Measurements from ENCODE around the gene PRORP. TPM values are rescaled to one million over a fixed set of nuclear protein-coding genes. Genes with fewer than 3 reads are reported as not detected.
A peak's percentile ranks its signal among the peaks of the same experiment; 100 is the strongest.

Gene PRORP
- total and polyA plus RNA-seq, 2 of the 8 experiments (the other 6 are each of a cell fraction or from before 2014, with no cell fraction given): 30.0 to 44.8 TPM

DNA sequence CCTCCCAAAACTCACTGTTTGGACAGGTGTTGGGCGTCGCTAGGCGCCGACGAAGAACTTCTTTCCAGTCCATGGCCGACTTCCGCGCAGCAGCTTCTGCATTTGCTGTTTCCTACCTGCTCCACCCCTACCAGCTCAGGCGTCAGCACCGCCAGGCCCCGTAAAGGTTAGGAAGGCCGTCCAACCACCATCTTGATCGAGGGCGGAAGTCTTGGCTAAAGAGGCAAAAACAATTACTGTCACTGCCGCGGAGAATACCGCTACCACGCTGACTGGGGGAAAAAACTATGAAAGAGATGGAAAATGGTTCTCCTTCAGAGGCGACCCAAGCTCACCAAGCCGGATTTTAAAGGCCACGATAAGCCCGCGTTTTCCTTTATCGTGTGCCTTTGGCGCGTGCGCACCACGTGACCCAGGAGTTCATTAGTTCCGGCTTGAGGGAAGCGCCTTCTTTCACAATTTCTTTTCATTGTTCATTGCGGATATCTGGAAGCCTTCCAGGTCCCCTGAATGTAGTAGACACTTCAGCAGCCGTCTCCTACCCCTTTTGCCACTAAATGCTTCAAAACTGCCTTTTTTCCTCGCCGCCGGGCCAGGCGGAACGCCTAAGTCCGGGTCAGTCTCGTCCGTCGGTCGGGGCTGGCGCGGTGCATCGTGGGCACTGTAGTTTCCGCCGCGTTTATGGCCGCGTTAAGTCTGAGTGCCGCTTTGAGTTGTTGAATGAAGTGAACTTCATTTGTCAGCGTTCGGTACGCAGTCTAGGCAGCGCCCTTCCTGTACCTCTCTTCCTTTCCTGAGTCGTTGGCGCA is at the start of gene PRORP, which contains the start of gene PPP2R3C (continued):
- TF ChIP-seq, protein P1, sequence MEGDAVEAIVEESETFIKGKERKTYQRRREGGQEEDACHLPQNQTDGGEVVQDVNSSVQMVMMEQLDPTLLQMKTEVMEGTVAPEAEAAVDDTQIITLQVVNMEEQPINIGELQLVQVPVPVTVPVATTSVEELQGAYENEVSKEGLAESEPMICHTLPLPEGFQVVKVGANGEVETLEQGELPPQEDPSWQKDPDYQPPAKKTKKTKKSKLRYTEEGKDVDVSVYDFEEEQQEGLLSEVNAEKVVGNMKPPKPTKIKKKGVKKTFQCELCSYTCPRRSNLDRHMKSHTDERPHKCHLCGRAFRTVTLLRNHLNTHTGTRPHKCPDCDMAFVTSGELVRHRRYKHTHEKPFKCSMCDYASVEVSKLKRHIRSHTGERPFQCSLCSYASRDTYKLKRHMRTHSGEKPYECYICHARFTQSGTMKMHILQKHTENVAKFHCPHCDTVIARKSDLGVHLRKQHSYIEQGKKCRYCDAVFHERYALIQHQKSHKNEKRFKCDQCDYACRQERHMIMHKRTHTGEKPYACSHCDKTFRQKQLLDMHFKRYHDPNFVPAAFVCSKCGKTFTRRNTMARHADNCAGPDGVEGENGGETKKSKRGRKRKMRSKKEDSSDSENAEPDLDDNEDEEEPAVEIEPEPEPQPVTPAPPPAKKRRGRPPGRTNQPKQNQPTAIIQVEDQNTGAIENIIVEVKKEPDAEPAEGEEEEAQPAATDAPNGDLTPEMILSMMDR (IDR thresholded peaks at IDR 0.05; ENCODE audit: control extremely low read depth in 1 of 3, insufficient read depth in 1 of 3, low read depth in 1 of 3, low read length in 3 of 3): no peak
- no peak for TF ChIP-seq CTBP2 (IDR thresholded peaks at IDR 0.05; ENCODE audit: borderline replicate concordance, insufficient read depth, insufficient read length, low read length)
- TF ChIP-seq, protein P2, sequence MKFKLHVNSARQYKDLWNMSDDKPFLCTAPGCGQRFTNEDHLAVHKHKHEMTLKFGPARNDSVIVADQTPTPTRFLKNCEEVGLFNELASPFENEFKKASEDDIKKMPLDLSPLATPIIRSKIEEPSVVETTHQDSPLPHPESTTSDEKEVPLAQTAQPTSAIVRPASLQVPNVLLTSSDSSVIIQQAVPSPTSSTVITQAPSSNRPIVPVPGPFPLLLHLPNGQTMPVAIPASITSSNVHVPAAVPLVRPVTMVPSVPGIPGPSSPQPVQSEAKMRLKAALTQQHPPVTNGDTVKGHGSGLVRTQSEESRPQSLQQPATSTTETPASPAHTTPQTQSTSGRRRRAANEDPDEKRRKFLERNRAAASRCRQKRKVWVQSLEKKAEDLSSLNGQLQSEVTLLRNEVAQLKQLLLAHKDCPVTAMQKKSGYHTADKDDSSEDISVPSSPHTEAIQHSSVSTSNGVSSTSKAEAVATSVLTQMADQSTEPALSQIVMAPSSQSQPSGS (IDR thresholded peaks at IDR 0.05; ENCODE audit: low read length): peak; percentile 64; the same call in 1 of the 2 replicates
- no peak; the same call in 1 of the 2 replicates for TF ChIP-seq CHD1 (IDR thresholded peaks at IDR 0.05; ENCODE audit: low read depth, low read length)
- TF ChIP-seq SP2 (IDR thresholded peaks at IDR 0.05; ENCODE audit: low read length): no peak
- peak; percentile 11; the same call in 1 of the 2 replicates for TF ChIP-seq CHD2 (IDR thresholded peaks at IDR 0.05; ENCODE audit: low read length)
- TF ChIP-seq YY1 (IDR thresholded peaks at IDR 0.05; ENCODE audit: low read depth, low read length): peak; percentile 97
- TF ChIP-seq SAP30 (IDR thresholded peaks at IDR 0.05; ENCODE audit: insufficient read depth, insufficient replicate concordance, low read length): peak; percentile 82
- TF ChIP-seq PHF8 (conservative IDR thresholded peaks at IDR 0.05; ENCODE audit: low read depth, low read length): peak; percentile 80
- no peak for TF ChIP-seq MAFK (IDR thresholded peaks at IDR 0.05; ENCODE audit: low read depth, low read length)
- TF ChIP-seq, protein P3, sequence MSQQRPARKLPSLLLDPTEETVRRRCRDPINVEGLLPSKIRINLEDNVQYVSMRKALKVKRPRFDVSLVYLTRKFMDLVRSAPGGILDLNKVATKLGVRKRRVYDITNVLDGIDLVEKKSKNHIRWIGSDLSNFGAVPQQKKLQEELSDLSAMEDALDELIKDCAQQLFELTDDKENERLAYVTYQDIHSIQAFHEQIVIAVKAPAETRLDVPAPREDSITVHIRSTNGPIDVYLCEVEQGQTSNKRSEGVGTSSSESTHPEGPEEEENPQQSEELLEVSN (IDR thresholded peaks at IDR 0.05): peak; percentile 96
- TF ChIP-seq, protein P4, sequence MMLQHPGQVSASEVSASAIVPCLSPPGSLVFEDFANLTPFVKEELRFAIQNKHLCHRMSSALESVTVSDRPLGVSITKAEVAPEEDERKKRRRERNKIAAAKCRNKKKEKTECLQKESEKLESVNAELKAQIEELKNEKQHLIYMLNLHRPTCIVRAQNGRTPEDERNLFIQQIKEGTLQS (IDR thresholded peaks at IDR 0.05; ENCODE audit: insufficient read depth, low read depth, low read length): peak; percentile 58; the same call in 1 of the 2 replicates
- TF ChIP-seq SP1 (IDR thresholded peaks at IDR 0.05; ENCODE audit: low read depth, low read length): 0 out of 2 replicates have a peak, but pooled peaks have one; percentile 37
- peak; percentile 77 for TF ChIP-seq SIX5 (IDR thresholded peaks at IDR 0.05; ENCODE audit: low read depth, low read length)
- no peak for TF ChIP-seq CBX8 (IDR thresholded peaks at IDR 0.05; ENCODE audit: borderline replicate concordance, low read depth, low read length)
- peak; percentile 84 to 97 for TF ChIP-seq POLR2A (IDR thresholded peaks at IDR 0.05; ENCODE audit: control extremely low read depth in 1 of 2, low read depth in 2 of 2, low read length in 2 of 2)
- peak; percentile 82 for TF ChIP-seq KDM4A (IDR thresholded peaks at IDR 0.05; ENCODE audit: low read depth, low read length, severe bottlenecking)
- peak; percentile 93 for TF ChIP-seq POLR2AphosphoS5 (IDR thresholded peaks at IDR 0.05; ENCODE audit: low read depth, low read length)

Measured in H1 (cell line).